ENCODE measurements around the gene MRPL24.

DNA sequence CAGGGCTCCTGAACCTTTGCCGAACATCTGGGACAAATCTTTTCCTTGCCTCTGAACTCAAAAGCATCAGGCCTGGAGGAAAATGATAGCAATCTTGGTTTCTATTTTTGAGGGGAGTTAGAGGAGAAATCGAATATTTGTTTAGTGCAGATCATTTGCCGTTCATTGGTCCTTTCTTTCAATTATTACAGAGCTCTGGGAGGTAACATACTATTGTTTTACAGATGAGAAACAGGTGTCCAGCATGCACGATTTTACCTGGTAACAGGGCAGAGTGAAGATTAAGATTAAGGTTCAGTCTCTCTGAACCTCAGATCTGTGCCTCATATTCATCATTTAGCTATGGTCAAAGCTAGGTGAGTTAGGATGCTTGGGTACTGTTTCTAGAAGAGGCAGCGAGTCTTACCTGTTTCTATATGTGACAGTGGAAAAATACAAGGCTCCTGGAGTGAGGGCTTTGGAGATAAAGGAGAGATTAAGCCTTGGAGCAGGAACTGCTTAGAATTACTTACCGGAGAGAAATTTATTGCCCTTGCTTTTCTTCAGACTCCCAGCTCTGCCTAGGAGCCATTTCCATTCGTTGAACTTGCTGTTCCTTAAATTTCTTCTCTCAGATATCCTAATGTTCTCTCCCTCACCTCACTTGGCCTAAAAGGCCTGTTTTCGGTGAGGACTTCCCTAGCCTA, 27.9 kb upstream of the MRPL24 start:
- TF ChIP-seq, protein P1, sequence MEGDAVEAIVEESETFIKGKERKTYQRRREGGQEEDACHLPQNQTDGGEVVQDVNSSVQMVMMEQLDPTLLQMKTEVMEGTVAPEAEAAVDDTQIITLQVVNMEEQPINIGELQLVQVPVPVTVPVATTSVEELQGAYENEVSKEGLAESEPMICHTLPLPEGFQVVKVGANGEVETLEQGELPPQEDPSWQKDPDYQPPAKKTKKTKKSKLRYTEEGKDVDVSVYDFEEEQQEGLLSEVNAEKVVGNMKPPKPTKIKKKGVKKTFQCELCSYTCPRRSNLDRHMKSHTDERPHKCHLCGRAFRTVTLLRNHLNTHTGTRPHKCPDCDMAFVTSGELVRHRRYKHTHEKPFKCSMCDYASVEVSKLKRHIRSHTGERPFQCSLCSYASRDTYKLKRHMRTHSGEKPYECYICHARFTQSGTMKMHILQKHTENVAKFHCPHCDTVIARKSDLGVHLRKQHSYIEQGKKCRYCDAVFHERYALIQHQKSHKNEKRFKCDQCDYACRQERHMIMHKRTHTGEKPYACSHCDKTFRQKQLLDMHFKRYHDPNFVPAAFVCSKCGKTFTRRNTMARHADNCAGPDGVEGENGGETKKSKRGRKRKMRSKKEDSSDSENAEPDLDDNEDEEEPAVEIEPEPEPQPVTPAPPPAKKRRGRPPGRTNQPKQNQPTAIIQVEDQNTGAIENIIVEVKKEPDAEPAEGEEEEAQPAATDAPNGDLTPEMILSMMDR (IDR thresholded peaks at IDR 0.05; ENCODE audit: low read depth, low read length), result no peak
- TF ChIP-seq EZH2phosphoT487 (IDR thresholded peaks at IDR 0.05; ENCODE audit: low read depth), result no peak
